K562 (cell line): ENCODE results near the gene PPP6C.

ENCODE experiments used
- ARHGAP35 ChIP-seq: fragments of 450-650 bp; IDR thresholded peaks from 2 replicates; pipeline ENCODE4 v1.6.1; 2018; ENCODE audit not compliant: partially characterized antibody
- CHD2 ChIP-seq: IDR thresholded peaks from 2 replicates; pipeline ENCODE4 v1.6.1; 2011; ENCODE audit warnings: low read depth, low read length
- FOSL1 ChIP-seq: fragments of 200-800 bp; sonication (Bioruptor generic); conservative IDR thresholded peaks from 2 replicates; pipeline ENCODE4 v1.6.1; 2016; ENCODE audit warnings: missing genetic modification characterization, missing compliant biosample characterization
- RERE ChIP-seq: sonication (generic); formaldehyde crosslinking; IDR thresholded peaks from 2 replicates; pipeline ENCODE4 v1.8.0; 2023; ENCODE audit warnings: missing genetic modification reagents, mild to moderate bottlenecking, borderline replicate concordance
- RFX5 ChIP-seq: IDR thresholded peaks from 2 replicates; pipeline ENCODE4 v1.6.1; 2011; ENCODE audit warnings: low read depth, mild to moderate bottlenecking, improper control_type of control experiment, low read length
- SMAD3 ChIP-seq: fragments of 450-650 bp; formaldehyde crosslinking; conservative IDR thresholded peaks from 2 replicates; pipeline ENCODE4 v1.4.0; 2020; ENCODE audit warnings: mild to moderate bottlenecking
- ZNF217 ChIP-seq: sonication (generic); formaldehyde crosslinking; IDR thresholded peaks from 2 replicates; pipeline ENCODE4 v1.8.0; 2022; ENCODE audit warnings: mild to moderate bottlenecking, missing genetic modification reagents
- ZNF280A ChIP-seq: fragments of 450-650 bp; IDR thresholded peaks from 2 replicates; pipeline ENCODE4 v1.6.1; 2018; ENCODE audit warnings: mild to moderate bottlenecking, low read depth; ENCODE audit not compliant: partially characterized antibody

- TF ChIP-seq RFX5 (no peak), FOSL1 (tag) (no peak), CHD2 (no peak), RERE (no peak), SMAD3 (no peak), ZNF217 (no peak), ZNF280A (no peak), ARHGAP35 (no peak)
These were observed 49.4 kb upstream of the PPP6C start for GRCh38 chr9:125238915-125239446.
